Measurements from ENCODE around the gene AXDND1. TPM values are rescaled to one million over a fixed set of nuclear protein-coding genes. Genes with fewer than 3 reads are reported as not detected.

The AXDND1 gene
- total RNA-seq, 1 experiment from 2014 or later: 0.48 TPM

DNA sequence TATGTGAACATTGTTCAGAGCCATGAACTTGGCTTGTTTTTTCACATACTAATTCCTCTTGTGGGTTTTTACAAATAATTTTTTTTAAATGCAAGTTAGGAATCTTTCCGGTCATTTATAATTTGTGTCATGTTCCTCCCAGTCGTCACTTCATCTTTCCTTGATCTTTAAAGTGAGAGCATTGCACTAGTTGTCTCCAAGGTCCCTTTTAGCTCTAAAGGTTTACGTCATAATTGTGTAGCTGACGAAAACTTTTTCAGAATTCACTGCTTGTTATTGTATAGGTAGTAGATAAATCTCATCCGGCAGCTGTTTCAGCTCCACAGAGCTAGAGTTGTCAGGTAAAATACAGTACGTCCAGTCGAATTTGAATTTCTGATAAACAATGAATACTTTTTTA is 38.6 kb upstream of the AXDND1 start:
- H3K27me3 Mint-ChIP-seq (ENCODE audit: low read depth): no peaks in the 10 kb centered on the region
- no peaks in the 10 kb centered on the region for H3K23me2 ChIP-seq (ENCODE audit: insufficient read length, low read depth, low read length, poor library complexity, severe bottlenecking)
- no peak overlapping the region for H2AK5ac ChIP-seq (ENCODE audit: insufficient read length, low read length)
- no peak overlapping the region for H3K4me2 ChIP-seq (ENCODE audit: insufficient read depth, insufficient read length, low read length)
- no peak overlapping the region for H3K4me3 Mint-ChIP-seq
- no peak overlapping the region for H3K9ac ChIP-seq (ENCODE audit: extremely low read depth, insufficient read length, low read length)
- DNase-seq: no peak
- H3K36me3 Mint-ChIP-seq (ENCODE audit: insufficient read depth in 1 of 3, low read depth in 3 of 3): peaks cover 0 to 8% (median 6%) of the 10 kb centered on the region in 3 experiments; a peak in 5 of 7 replicates
- H3K18ac ChIP-seq (ENCODE audit: insufficient read length, low read depth, low read length): no peak overlapping the region
- no peaks in the 10 kb centered on the region for H3K27me3 ChIP-seq (ENCODE audit: insufficient read depth, low read length)
- no peak overlapping the region for H3K4ac ChIP-seq (ENCODE audit: low read depth, low read length)
- H3K4me1 ChIP-seq (ENCODE audit: insufficient read depth, low read length): no peaks in the 10 kb centered on the region
- H4K5ac ChIP-seq (ENCODE audit: insufficient read length, low read depth, low read length): no peak overlapping the region
- no peak overlapping the region for H3K14ac ChIP-seq (ENCODE audit: insufficient read depth, low read length)
- no peaks in the 10 kb centered on the region for H4K20me1 ChIP-seq (ENCODE audit: control insufficient read depth, insufficient read depth, insufficient read length)
- H2BK20ac ChIP-seq (ENCODE audit: low read depth, low read length, poor library complexity, severe bottlenecking): no peak overlapping the region
- no peak overlapping the region for H3K27ac Mint-ChIP-seq
- no peak overlapping the region for H3K27ac ChIP-seq (ENCODE audit: insufficient read length, low read depth, low read length)
- H2BK5ac ChIP-seq (ENCODE audit: insufficient read length, low read length): no peak overlapping the region
- no peak overlapping the region for H3K56ac ChIP-seq (ENCODE audit: insufficient read length, low read depth, low read length)
- no peak overlapping the region for H2BK15ac ChIP-seq (ENCODE audit: low read depth, low read length)
- no peak overlapping the region for H3T11ph ChIP-seq (ENCODE audit: low read length)
- no peak overlapping the region for H2BK120ac ChIP-seq (ENCODE audit: low read depth, low read length, poor library complexity, severe bottlenecking)
- no peaks in the 10 kb centered on the region for H3K9me3 ChIP-seq (ENCODE audit: control insufficient read depth, low read depth, low read length)
- no peaks in the 10 kb centered on the region for H3K79me1 ChIP-seq (ENCODE audit: insufficient read depth, low read depth, low read length, poor library complexity, severe bottlenecking)
- TF ChIP-seq, protein P1, sequence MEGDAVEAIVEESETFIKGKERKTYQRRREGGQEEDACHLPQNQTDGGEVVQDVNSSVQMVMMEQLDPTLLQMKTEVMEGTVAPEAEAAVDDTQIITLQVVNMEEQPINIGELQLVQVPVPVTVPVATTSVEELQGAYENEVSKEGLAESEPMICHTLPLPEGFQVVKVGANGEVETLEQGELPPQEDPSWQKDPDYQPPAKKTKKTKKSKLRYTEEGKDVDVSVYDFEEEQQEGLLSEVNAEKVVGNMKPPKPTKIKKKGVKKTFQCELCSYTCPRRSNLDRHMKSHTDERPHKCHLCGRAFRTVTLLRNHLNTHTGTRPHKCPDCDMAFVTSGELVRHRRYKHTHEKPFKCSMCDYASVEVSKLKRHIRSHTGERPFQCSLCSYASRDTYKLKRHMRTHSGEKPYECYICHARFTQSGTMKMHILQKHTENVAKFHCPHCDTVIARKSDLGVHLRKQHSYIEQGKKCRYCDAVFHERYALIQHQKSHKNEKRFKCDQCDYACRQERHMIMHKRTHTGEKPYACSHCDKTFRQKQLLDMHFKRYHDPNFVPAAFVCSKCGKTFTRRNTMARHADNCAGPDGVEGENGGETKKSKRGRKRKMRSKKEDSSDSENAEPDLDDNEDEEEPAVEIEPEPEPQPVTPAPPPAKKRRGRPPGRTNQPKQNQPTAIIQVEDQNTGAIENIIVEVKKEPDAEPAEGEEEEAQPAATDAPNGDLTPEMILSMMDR (conservative IDR thresholded peaks at IDR 0.05): no peak
- H4K8ac ChIP-seq (replicated peaks; ENCODE audit: insufficient read length, low read depth, low read length): no peak overlapping the region
- no peaks in the 10 kb centered on the region for H3K79me2 ChIP-seq (ENCODE audit: insufficient read depth, low read length)
- peaks cover 4 to 6% of the 10 kb centered on the region in 2 experiments; a peak in 3 of 5 replicates for H3K9me3 Mint-ChIP-seq
- no CpG with 5 or more reads among the region's 7 CpGs for WGBS (ENCODE audit: extremely low coverage, insufficient read length, low lambda C conversion rate)
- H4K91ac ChIP-seq (ENCODE audit: insufficient read length, low read depth, low read length): no peak overlapping the region
- no peak overlapping the region for H2AFZ ChIP-seq (ENCODE audit: low read length)
- H3K23ac ChIP-seq (ENCODE audit: insufficient read length, low read depth, low read length): no peak overlapping the region
- H2BK12ac ChIP-seq (ENCODE audit: insufficient read length, low read depth, low read length): no peak overlapping the region
- peaks cover 9 to 11% of the 10 kb centered on the region in 2 experiments for H3K4me1 Mint-ChIP-seq
